Tibial nerve (tissue), 4 donors: Measurements from ENCODE around the gene GRB2.

ENCODE experiments used
- EP300 ChIP-seq, 2 donors: sonication (generic); formaldehyde crosslinking; IDR thresholded peaks; one replicate each; pipeline ENCODE4 v1.6.1; 2017; ENCODE audit warnings: antibody characterized with exemption in 2 of 2, mild to moderate bottlenecking in 1 of 2
- POLR2A ChIP-seq, 2 donors: fragments of 450-650 bp; IDR thresholded peaks; one replicate each; pipeline ENCODE4 v1.6.1; 2017; ENCODE audit warnings: antibody characterized with exemption in 2 of 2, mild to moderate bottlenecking in 2 of 2, moderate library complexity in 2 of 2
- TF ChIP-seq, protein P1 (sequence below), 5 experiments: fragments of 200-600 bp in 3 of 5; fragments of 450-650 bp in 2 of 5; sonication (generic) in 3 of 5; IDR thresholded peaks; one replicate each; pipeline ENCODE4 v1.5.1; 2016 to 2019; ENCODE audit warnings: antibody characterized with exemption in 5 of 5, mild to moderate bottlenecking in 3 of 5, moderate library complexity in 2 of 5

DNA sequence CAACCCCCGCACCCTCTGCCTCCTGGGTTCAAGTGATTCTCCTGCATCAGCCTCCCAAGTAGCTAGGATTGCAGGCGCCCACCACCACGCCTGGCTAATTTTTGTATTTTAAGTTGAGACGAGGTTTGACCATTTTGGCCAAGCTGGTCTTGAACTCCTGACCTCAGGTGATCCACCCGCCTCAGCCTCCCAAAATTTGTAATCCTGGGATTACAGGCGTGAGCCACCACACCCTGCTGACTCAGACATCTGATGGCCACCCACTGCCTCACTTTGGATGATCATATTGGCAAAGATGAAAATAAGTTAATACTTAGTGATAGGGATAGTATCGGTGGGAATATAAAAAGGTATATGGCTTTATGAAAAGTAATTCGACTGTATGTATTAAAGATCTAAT is 55.9 kb downstream of the GRB2 start:
- TF ChIP-seq, protein P1, sequence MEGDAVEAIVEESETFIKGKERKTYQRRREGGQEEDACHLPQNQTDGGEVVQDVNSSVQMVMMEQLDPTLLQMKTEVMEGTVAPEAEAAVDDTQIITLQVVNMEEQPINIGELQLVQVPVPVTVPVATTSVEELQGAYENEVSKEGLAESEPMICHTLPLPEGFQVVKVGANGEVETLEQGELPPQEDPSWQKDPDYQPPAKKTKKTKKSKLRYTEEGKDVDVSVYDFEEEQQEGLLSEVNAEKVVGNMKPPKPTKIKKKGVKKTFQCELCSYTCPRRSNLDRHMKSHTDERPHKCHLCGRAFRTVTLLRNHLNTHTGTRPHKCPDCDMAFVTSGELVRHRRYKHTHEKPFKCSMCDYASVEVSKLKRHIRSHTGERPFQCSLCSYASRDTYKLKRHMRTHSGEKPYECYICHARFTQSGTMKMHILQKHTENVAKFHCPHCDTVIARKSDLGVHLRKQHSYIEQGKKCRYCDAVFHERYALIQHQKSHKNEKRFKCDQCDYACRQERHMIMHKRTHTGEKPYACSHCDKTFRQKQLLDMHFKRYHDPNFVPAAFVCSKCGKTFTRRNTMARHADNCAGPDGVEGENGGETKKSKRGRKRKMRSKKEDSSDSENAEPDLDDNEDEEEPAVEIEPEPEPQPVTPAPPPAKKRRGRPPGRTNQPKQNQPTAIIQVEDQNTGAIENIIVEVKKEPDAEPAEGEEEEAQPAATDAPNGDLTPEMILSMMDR (IDR thresholded peaks at IDR 0.05) = no peak
- no peak for TF ChIP-seq POLR2A (IDR thresholded peaks at IDR 0.05)
- TF ChIP-seq EP300 (IDR thresholded peaks at IDR 0.05) = no peak
